GM19351 (cell line): Measurements from ENCODE around the gene DOCK1.

Source experiments
- ATAC-seq: cut with Tn5 transposase; IDR thresholded peaks from one replicate; pipeline ENCODE4 v1.9.1; 2021; ENCODE audit warnings: mild to moderate bottlenecking, moderate library complexity; ENCODE audit not compliant: unreplicated experiment

DOCK1 gene

GRCh38 chr10:127003032-127003685 is 97.9 kb downstream of the DOCK1 start:
- no peak for ATAC-seq

DNA sequence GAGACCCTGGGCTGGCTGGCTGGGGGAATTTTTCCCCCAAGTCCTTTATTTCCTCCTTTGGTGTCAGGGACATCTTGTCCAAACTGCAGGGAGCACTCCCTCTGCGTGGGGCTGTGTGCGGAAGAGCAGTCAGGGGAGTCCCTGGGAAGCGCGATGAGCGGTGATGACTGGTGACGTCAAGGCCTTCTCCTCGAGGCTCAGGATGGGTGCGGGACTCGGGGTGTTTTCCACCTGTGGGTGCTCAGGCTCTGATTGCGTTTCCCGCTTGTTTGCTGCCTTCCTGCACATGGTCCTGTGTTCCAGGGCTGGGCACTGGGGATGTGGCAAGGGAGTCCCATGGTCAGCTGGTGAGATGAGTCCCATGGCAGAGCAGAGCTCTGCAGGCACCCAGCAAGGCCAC is 101.2 kb downstream of the DOCK1 start:
- ATAC-seq = no peak

GRCh38 chr10:127009366-127009765 is 104.1 kb downstream of the DOCK1 start:
- ATAC-seq = no peak

GRCh38 chr10:127011174-127011573 is 105.9 kb downstream of the DOCK1 start:
- ATAC-seq = no peak

- ATAC-seq = no peak
These were observed 107.0 kb downstream of the DOCK1 start for GRCh38 chr10:127012071-127012768.

GRCh38 chr10:127012769-127013152 is 107.5 kb downstream of the DOCK1 start:
- ATAC-seq = no peak

DNA sequence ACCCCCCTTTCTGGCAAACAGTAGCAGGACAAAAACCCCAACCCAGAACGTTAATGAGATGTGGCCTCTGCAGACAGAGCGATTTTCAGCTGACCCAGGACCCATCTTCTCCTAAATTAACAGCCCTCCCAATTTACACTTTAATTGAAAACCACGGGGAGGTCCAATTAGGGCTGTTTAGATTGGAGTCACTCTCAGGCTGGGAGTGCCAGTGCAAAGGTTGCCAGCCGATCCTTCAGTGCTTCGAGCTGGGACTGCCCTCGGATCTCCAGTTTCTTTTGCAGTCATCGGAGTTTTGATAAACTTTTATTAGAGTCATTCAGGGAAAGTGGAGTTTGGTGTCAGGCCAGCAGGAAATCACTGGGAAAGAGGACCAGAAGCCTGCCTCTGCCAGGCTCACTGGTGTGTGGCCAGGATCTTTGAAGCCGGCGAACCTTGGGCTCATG is 108.0 kb downstream of the DOCK1 start:
- ATAC-seq = no peak

- ATAC-seq = no peak
These were observed 108.7 kb downstream of the DOCK1 start for GRCh38 chr10:127013691-127014473.

DNA sequence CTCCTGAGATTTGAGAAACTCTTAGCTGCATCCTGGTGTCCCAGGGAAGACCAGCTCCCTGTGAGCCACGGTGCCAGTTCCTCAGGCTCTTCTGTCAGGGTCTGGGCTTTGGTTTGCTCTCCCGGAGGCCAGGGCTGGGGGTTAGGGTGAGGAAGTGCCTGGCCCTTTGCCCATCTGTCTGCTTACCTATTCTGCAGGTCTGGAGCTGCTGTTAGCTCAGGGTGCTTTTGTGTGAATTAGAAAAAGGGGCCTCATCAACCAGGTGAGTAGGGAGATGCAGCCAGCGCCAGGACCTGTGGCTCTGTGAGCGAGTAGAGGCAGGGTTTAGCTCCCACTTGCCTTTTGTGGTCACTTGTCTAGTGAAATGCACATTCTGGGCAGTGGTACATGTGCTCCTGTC is 109.4 kb downstream of the DOCK1 start:
- ATAC-seq = no peak

- ATAC-seq = no peak
These were observed 110.1 kb downstream of the DOCK1 start for GRCh38 chr10:127015373-127015772.

GRCh38 chr10:127016331-127016730 is 111.1 kb downstream of the DOCK1 start:
- no peak for ATAC-seq

DNA sequence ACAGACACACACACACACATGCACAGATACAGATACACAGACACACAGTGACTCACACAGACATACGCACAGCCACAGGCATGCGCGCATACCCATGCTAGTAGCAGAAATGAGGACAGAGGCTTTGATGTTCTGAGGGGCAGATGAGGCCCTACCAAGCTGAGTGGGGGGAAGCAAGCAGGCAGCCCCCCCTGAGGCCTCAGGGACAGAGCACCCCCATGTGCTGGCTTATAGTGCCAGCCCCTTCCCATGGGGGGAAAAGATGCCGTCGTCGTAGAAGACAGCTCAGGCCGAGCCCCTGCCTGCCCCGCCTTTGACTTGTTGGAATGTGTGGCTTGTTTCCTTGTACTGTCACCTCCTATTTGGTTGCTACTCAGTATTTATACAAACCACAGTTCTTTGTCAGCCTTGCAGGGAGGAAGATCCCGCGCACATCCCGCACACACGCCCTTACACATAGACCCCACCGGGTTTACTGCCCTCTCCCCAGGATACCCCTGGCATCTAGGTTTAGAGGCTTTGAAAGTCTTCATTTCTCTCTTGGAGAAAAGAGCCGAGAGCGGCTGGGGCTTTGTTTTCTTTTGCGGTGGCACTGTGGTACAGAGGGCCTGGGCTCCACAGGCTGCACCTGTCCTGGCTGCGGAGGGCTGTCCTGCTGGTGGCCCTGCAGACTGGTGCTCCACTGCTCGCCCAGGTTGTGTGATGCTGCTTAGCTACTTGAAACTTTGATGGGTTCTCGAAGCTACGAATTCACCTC is 112.5 kb downstream of the DOCK1 start:
- no peak for ATAC-seq

DNA sequence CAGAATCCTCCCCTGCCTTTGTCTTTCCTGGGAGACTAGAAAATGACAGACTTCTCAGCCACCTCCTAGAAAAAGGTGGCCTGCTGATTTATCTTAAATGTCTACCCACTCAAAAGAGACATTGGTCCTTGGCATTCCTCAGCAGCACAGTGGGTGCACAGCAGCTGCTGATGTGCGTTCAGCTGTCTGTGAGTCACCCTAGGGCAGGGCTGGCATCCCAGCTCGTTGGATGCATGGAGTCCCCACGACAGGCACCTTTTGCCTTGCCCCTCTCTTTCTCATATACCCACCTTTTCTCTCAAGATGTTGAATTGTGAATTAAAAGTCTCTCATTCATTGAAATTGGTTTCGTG is 113.0 kb downstream of the DOCK1 start:
- ATAC-seq = no peak

DNA sequence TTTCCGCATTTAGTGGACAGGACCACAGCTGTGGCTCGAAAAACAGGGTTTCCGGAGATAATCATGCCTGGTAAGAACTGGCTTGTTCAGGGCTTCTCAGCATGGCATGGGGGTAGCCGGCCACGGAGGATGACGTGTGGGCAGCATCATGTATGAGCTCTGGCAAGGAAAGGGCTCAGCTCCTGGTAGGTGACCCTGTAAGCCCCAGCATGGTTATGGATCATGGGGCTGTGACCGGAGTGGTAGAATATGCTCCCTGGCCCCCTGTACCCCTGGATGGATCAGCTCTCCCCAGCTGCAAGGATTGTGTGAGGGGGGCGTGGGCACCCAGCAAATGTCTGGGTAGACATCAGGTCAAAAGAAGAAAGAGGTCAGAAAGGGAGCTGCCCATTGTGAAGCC is 113.5 kb downstream of the DOCK1 start:
- no peak for ATAC-seq

- no peak for ATAC-seq
These were observed 115.0 kb downstream of the DOCK1 start for GRCh38 chr10:127020260-127020659.

- ATAC-seq = no peak
These were observed 116.6 kb downstream of the DOCK1 start for GRCh38 chr10:127021801-127022200.

DNA sequence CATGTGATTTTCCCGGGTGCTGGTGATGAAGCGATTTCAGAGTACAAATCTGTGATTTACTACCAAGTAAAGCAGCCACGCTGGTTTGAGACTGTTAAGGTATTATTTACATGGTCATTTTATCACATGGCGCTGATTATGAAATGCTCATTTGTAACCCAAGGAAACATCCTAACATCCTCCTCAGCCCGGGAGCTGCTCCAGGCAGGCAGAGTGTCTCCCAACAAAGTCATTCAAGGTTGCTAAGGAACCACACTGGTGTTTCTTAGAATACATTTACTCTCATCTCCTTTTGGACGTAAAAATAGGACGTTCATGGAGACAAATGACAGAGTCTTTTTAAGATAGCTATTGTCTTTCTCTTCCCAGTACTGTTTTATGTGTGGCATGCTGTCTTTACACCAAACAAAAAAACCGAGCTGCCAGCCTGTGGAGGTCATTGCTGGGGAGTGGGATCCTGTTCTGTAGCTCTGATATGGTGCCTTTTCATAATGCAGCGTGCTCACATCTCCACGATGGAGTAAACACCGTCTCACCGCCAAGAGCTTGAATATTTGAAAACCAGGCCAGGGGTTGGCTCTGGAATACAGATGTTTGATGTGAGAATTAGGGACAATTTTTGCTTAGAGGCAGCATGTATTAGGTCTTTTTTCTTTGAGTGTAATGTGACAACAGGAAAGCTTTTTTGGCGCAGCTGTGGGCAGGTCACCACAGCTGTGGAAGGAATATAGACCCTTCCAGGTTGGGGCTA is 119.6 kb downstream of the DOCK1 start:
- no peak for ATAC-seq

- no peak for ATAC-seq
These were observed 122.6 kb downstream of the DOCK1 start for GRCh38 chr10:127027786-127028185.

DNA sequence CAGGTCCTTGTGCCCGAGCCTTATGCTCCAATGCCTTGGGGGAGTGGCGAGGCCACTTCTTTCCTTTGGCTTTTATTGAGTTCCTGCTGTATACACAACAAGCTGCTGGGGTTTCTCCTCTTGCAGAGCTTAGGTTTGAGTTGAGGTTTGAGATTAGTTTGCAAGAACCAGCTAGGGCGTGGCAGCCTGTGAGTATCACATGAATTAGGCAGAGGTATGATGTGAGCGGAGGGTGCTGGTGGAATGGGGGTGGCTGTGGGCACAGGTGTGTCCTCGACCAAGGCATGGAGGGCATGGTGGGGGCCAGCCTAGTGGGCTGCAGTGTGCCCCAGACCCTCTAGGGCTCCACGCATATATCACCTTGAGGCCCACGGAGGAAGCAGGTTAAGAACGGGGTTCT is 123.3 kb downstream of the DOCK1 start:
- no peak for ATAC-seq

GRCh38 chr10:127029061-127029460 is 123.8 kb downstream of the DOCK1 start:
- ATAC-seq = no peak
